HAP-1 (cell line): ENCODE results near the gene TCN2.

ENCODE experiments used
- DNase-seq, 2 experiments: peaks; one replicate each; pipeline ENCODE4 v3.0.0-alpha.2; 2016 to 2020; ENCODE audit warnings: low spot score in 2 of 2
- H3K27me3 ChIP-seq: fragments of 250-450 bp; sonication (Bioruptor Pico); 2 replicates; pipeline ENCODE4 v1.5.1; 2020; ENCODE audit warnings: low read depth, mild to moderate bottlenecking, moderate library complexity
- H3K36me3 ChIP-seq: fragments of 250-450 bp; sonication (Bioruptor Pico); replicated peaks from 2 replicates; pipeline ENCODE4 v1.5.1; 2020; ENCODE audit warnings: mild to moderate bottlenecking
- H3K4me1 ChIP-seq: fragments of 250-450 bp; sonication (Bioruptor Pico); 2 replicates; pipeline ENCODE4 v1.5.1; 2020; ENCODE audit warnings: mild to moderate bottlenecking
- H3K4me3 ChIP-seq: fragments of 250-450 bp; sonication (Bioruptor Pico); 2 replicates; pipeline ENCODE4 v1.5.1; 2020; ENCODE audit warnings: mild to moderate bottlenecking, moderate library complexity
- H3K9me3 ChIP-seq: fragments of 250-450 bp; sonication (Bioruptor Pico); 2 replicates; pipeline ENCODE4 v1.5.1; 2020; ENCODE audit warnings: mild to moderate bottlenecking, moderate library complexity
- in situ Hi-C: fragments of 300-500 bp; cut with MboI; formaldehyde crosslinking; loops from 3 replicates; pipeline ENCODE4 v1.14.3; 2020; ENCODE audit warnings: low sequenced_read_pairs, inconsistent platforms, mixed read lengths

TCN2 gene

GRCh38 chr22:30635273-30636225 lies 28.6 kb downstream of the TCN2 start, which contains the start of gene SLC35E4:
Gene SLC35E4 (plus strand): TSS chr22:30635781. CDS start chr22:30636451, 670 bp downstream.
- peak within 1 kb of the TSS; percentile 52 for H3K4me3 ChIP-seq
- peaks cover 25% of the 10 kb centered on the region for H3K4me1 ChIP-seq
- peak; percentile 86 to 97 for DNase-seq
- H3K9me3 ChIP-seq = no peaks in the 10 kb centered on the region
- no peaks in the 10 kb centered on the region for H3K27me3 ChIP-seq
- in situ Hi-C loops = no loop called here
- no peaks in the 10 kb centered on the region; the same call in 1 of the 2 replicates for H3K36me3 ChIP-seq

GRCh38 chr22:30636226-30637077 lies 29.5 kb downstream of the TCN2 start:
- in situ Hi-C loops = no loop called here
- H3K9me3 ChIP-seq = no peaks in the 10 kb centered on the region
- DNase-seq = peak; percentile 38 to 73
- no peaks in the 10 kb centered on the region for H3K27me3 ChIP-seq
- no peaks in the 10 kb centered on the region; the same call in 1 of the 2 replicates for H3K36me3 ChIP-seq
- H3K4me1 ChIP-seq = peaks cover 25% of the 10 kb centered on the region
- peak overlapping the region; percentile 52 for H3K4me3 ChIP-seq

GRCh38 chr22:30637701-30638114 lies 30.7 kb downstream of the TCN2 start:
- in situ Hi-C loops = no loop called here
- H3K4me3 ChIP-seq = peak overlapping the region; percentile 52
- H3K36me3 ChIP-seq = no peaks in the 10 kb centered on the region; the same call in 1 of the 2 replicates
- peaks cover 25% of the 10 kb centered on the region for H3K4me1 ChIP-seq
- no peaks in the 10 kb centered on the region for H3K9me3 ChIP-seq
- DNase-seq = peak; percentile 47 to 56
- no peaks in the 10 kb centered on the region for H3K27me3 ChIP-seq

- peaks cover 18% of the 10 kb centered on the region for H3K4me1 ChIP-seq
- H3K4me3 ChIP-seq = no peak overlapping the region
- DNase-seq = no peak
- H3K9me3 ChIP-seq = no peaks in the 10 kb centered on the region
- in situ Hi-C loops = no loop called here
- no peaks in the 10 kb centered on the region; the same call in 1 of the 2 replicates for H3K36me3 ChIP-seq
- H3K27me3 ChIP-seq = no peaks in the 10 kb centered on the region
Observed at GRCh38 chr22:30640361-30640760, 33.4 kb downstream of the TCN2 start.

GRCh38 chr22:30640839-30641430 lies 34.0 kb downstream of the TCN2 start:
- DNase-seq = no peak
- Histone ChIP-seq H3K4me1 (peaks cover 18% of the 10 kb centered on the region), H3K36me3 (no peaks in the 10 kb centered on the region; the same call in 1 of the 2 replicates), H3K9me3 (no peaks in the 10 kb centered on the region), H3K27me3 (no peaks in the 10 kb centered on the region), H3K4me3 (no peak overlapping the region)
- in situ Hi-C loops = no loop called here

GRCh38 chr22:30643055-30643875 lies 36.3 kb downstream of the TCN2 start:
- H3K4me1 ChIP-seq = peaks cover 7% of the 10 kb centered on the region
- no peaks in the 10 kb centered on the region for H3K27me3 ChIP-seq
- in situ Hi-C loops = no loop called here
- H3K4me3 ChIP-seq = no peak overlapping the region
- H3K36me3 ChIP-seq = no peaks in the 10 kb centered on the region
- no peak for DNase-seq
- no peaks in the 10 kb centered on the region for H3K9me3 ChIP-seq

- Histone ChIP-seq H3K27me3 (no peaks in the 10 kb centered on the region), H3K36me3 (no peaks in the 10 kb centered on the region), H3K9me3 (no peaks in the 10 kb centered on the region), H3K4me1 (peaks cover 4% of the 10 kb centered on the region; the same call in 1 of the 2 replicates), H3K4me3 (no peak overlapping the region)
- in situ Hi-C loops = no loop called here
- DNase-seq = no peak
Observed at GRCh38 chr22:30646518-30647160, 39.7 kb downstream of the TCN2 start.

- in situ Hi-C loops = no loop called here
- no peaks in the 10 kb centered on the region for H3K27me3 ChIP-seq
- no peak for DNase-seq
Observed at GRCh38 chr22:30647536-30647935, 40.6 kb downstream of the TCN2 start.

GRCh38 chr22:30648825-30649224 lies 41.9 kb downstream of the TCN2 start:
- H3K9me3 ChIP-seq = no peaks in the 10 kb centered on the region
- no peaks in the 10 kb centered on the region for H3K36me3 ChIP-seq
- H3K27me3 ChIP-seq = no peaks in the 10 kb centered on the region
- DNase-seq = no peak
- no peak overlapping the region for H3K4me3 ChIP-seq
- H3K4me1 ChIP-seq = peaks cover 7% of the 10 kb centered on the region; the same call in 1 of the 2 replicates
- in situ Hi-C loops = no loop called here

More at GRCh38 chr22:30647536-30647935, 40.6 kb downstream of the TCN2 start:
- Histone ChIP-seq H3K36me3 (no peaks in the 10 kb centered on the region), H3K4me3 (no peak overlapping the region), H3K9me3 (no peaks in the 10 kb centered on the region), H3K4me1 (peaks cover 6% of the 10 kb centered on the region; the same call in 1 of the 2 replicates)

- Histone ChIP-seq H3K36me3 (no peaks in the 10 kb centered on the region), H3K4me3 (no peak overlapping the region), H3K4me1 (peaks cover 7% of the 10 kb centered on the region; the same call in 1 of the 2 replicates), H3K27me3 (no peaks in the 10 kb centered on the region), H3K9me3 (no peaks in the 10 kb centered on the region)
- no peak for DNase-seq
- in situ Hi-C loops = no loop called here
Observed at GRCh38 chr22:30649430-30650007, 42.5 kb downstream of the TCN2 start.

GRCh38 chr22:30650508-30651116 lies 43.6 kb downstream of the TCN2 start:
- no peaks in the 10 kb centered on the region for H3K9me3 ChIP-seq
- H3K36me3 ChIP-seq = no peaks in the 10 kb centered on the region
- peaks cover 3% of the 10 kb centered on the region; the same call in 1 of the 2 replicates for H3K4me1 ChIP-seq
- no peaks in the 10 kb centered on the region for H3K27me3 ChIP-seq
- in situ Hi-C loops = no loop called here
- H3K4me3 ChIP-seq = no peak overlapping the region
- DNase-seq = no peak

GRCh38 chr22:30652852-30653251 lies 45.9 kb downstream of the TCN2 start:
- DNase-seq = no peak
- Histone ChIP-seq H3K4me3 (no peak overlapping the region), H3K36me3 (no peaks in the 10 kb centered on the region), H3K9me3 (no peaks in the 10 kb centered on the region), H3K27me3 (no peaks in the 10 kb centered on the region), H3K4me1 (peaks cover 3% of the 10 kb centered on the region; the same call in 1 of the 2 replicates)
- in situ Hi-C loops = no loop called here
